DLD1 (cell line): ENCODE results near the gene PLSCR3.
"Not testable (repeated sequence)": the region's sequence is repeated elsewhere in the genome, so short reads cannot be mapped to it uniquely, and the experiment has no call there.

Experiments
- in situ Hi-C: cut with HindIII; loops from 2 replicates; pipeline ENCODE4 v1.10.0; 2017; ENCODE audit warnings: low sequenced_read_pairs

Gene PLSCR3

GRCh38 chr17:7382901-7383300, 11.4 kb downstream of the PLSCR3 start:
- in situ Hi-C loops = no loop called here

- in situ Hi-C loops = no loop called here
Measured at GRCh38 chr17:7380855-7381683, 13.3 kb downstream of the PLSCR3 start, which contains the start of gene TNK1. TNK1 (plus strand) TSS chr17:7381089; CDS start chr17:7382927, 1,838 bp downstream.

DNA sequence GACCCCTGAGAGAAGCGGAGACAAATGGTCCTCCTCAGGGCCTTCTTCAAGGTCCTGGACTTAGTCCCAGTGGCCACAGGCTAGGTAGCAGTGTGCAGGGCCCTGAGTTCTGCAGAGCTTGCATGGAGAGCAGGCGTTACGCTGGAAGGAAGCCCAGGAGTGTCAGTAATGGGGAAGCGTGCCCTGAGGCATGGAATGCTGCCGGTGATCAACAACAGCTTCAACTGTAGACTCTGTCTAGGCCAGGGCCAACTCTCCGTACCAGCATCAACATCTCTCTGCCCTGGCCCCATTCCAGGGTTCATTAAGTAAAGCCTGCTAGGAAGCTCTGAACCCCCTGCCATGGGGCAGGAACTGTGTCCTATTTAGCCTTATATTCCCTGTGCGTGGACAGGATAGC, 14.0 kb downstream of the PLSCR3 start:
- in situ Hi-C loops = no loop called here

DNA sequence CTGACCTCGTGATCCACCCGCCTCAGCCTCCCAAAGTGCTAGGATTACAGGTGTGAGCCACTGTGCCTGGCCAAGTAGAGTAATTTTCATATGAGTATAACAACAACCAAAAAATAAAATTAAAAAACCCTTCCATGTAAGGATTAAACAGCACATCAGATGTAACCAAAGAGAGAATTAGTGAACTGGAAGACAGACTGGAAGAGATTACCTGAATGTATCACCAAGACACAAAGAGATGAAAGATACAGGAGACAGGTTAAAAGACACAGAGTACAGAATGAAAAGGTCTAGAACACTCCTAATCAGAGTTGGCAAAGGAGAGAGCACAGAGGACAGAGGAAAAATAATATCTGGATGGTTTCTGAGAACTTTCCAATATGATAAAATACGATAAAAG, 15.2 kb downstream of the PLSCR3 start:
- in situ Hi-C loops = no loop called here

DNA sequence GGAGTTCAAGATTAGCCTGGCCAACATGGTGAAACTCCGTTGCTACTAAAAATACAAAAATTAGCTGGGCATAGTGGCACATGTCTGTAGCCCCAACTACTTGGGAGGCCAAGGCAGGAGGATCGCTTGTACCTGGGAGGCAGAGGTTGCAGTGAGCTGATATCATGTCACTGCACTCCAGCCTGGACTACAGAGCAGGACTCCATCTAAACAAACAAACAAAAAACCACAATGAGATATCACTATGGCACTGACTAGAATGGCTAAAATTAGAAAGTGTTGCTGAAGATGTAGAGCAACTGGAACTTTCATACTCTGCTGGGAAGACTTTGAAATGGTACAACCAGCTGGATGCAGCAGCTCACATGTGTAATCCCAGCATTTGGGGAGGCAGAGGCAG, 20.0 kb downstream of the PLSCR3 start:
- in situ Hi-C loops = no loop called here

DNA sequence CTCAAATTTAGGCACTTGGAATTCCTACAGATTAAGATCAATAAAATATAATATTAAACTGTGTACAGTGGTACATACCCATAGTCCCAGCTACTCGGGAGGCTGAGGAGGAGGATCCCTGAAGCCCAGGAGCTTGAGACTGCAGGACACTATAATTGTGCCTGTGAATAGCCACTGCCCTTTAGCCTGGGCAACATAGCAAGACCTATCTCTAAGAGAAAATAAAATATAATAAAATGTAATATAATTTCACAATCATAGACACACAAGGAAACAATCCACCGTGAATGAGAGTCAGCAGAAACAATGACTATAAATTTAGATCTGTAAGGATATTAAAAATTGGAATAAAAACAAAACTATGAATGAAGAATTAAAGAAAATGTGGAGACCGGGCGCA, 23.5 kb downstream of the PLSCR3 start:
- in situ Hi-C loops = no loop called here

DNA sequence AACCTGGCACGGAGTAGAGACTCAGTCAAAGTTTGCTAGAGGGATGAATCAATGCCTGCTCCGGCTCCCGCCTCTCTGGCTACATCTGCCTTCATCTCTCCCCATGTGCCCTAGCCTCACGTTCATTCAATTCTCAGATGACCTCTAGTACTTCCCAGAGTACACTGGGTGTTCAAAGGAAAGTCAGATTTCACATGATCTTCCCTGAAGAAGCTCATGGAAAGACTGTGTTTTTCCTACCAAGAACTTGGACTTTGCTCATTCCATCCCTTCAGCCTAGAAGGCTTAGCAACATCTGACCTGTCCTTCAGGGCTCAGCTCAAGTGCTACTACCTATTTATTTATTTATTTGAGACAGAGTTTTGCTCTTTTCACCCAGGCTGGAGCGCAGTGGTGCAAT, 24.5 kb downstream of the PLSCR3 start:
- in situ Hi-C loops = no loop called here

DNA sequence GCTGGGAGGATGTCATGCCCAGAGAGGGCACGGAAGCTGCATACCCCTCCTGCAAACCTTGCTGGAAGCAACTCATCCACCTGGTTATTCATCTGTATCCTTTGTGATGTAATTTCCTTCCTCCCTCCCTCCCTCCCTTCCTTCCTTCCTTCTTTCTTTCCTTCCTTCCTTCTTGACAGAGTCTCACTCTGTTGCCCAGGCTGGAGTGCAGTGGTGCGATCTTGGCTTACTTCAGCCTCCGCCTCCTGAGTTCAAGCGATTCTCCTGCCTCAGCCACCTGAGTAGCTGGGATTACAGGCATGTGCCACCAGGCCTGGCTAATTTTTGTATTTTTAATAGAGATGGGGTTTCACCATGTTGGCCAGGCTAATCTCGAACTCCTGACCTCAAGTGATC, 25.7 kb downstream of the PLSCR3 start:
- in situ Hi-C loops = not testable (repeated sequence)

GRCh38 chr17:7367918-7368598, 26.3 kb downstream of the PLSCR3 start:
- in situ Hi-C loops = no loop called here

- in situ Hi-C loops = no loop called here
Measured at GRCh38 chr17:7367083-7367482, 27.2 kb downstream of the PLSCR3 start.

DNA sequence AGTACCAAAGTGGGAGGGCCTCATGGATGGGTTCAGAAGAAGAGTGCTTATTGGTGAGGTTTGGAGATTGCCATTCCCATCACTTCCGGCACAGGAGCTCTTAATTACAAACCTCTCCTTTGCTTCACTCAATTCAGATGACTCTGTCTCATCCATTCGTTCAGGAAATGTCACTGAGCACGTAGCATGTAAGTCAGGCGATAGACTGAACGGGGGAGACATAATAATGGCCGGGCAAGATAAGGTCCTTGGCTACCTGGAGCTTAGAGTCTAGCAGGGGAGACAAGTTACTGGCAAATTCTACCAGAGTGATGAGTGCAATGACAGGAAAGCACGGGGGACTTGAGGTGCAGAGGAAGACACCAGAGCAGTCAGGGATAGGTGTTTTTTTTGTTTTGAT, 28.4 kb downstream of the PLSCR3 start:
- in situ Hi-C loops = not testable (repeated sequence)

GRCh38 chr17:7363311-7363710, 31.0 kb downstream of the PLSCR3 start:
- in situ Hi-C loops = no loop called here

DNA sequence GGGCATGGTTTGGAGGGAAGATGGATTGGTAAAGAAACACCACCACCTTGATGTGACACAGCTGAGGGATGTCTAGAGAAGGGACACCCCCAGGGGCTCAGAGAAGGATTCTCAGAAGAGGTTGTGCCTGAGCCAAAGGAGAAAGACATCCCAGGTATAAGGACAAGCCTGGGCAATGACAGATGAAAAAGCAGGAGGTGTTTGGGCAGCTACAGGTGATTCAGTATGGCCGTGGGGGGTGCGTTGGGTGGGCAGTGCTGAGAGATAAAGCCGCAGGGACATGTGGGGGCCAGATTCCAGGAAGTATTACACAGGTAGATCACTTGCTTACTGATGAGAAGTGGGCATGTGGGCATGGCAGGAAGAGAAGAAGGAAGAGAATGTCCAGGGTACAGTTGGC, 32.4 kb downstream of the PLSCR3 start:
- in situ Hi-C loops = no loop called here

DNA sequence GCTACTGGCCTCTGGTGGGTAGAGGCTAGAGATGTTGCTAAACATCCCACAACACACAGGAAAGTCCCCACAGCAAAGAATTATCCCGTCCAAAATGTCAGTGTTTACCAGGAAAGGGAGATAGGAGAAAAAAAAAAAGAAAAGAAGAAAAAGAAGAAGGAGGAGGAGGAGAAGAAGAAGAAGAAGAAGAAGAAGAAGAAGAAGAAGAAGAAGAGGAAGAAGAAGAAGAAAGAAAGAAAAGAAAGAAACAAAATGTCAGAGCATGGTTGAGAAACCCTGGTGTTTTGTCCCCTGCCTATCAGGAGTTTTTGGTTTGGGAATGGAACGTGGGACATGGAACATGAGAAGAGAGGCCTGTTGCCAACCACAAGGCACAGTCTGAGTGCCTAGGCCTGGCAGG, 36.9 kb downstream of the PLSCR3 start:
- in situ Hi-C loops = no loop called here

- in situ Hi-C loops = no loop called here
Measured at GRCh38 chr17:7356756-7357155, 37.6 kb downstream of the PLSCR3 start.

GRCh38 chr17:7356072-7356549, 38.2 kb downstream of the PLSCR3 start:
- in situ Hi-C loops = no loop called here

GRCh38 chr17:7355573-7355972, 38.8 kb downstream of the PLSCR3 start:
- in situ Hi-C loops = no loop called here

DNA sequence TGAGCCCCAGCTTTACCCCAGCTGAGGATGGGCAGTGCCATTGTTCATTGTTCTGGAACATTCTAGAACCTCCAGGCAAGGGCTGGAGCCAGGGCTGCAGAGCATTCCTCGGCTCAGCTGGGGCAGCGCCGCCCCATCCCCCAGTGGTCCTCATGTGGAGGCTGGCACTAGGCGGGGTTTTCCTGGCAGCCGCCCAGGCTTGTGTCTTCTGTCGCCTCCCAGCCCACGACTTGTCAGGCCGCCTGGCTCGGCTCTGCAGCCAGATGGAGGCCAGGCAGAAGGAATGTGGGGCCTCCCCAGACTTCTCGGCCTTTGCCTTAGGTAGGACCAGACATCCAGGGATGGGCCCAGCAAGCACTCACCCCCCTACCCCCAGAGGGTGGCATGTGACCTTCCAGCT, 39.3 kb downstream of the PLSCR3 start, which contains the start of gene TMEM95:
TSS of gene TMEM95 (plus strand) at position 104 of the 400 bp plus-strand sequence. CDS start at position 153, 49 bp downstream.
- in situ Hi-C loops = no loop called here

DNA sequence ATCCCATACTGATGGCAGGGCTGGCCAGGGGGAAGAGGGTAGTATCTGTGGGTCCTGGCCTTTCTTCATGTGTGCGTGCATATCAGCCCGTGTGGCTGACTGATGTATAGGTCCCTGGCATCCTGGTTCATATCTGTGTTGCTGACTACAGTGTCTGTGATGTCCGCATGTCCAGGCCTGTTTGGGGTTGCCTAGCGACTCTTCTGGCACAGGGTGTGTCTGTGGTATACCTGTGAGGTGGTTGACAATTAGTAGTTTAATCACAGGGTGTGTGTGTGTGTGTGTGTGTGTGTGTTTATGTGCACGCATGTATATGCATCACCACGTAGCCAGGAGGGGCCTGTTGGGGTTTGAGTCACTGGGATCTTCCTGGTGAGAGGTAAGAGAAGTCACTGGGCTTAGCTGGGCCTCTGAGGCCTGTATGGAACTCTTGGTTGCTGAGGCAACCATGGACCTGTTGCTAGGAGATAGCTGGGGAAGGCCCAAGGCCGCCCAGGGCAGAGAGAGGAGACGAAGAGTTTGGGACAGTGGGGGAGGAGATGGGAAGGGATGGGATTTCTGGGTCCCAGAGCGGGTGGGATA, 40.0 kb downstream of the PLSCR3 start:
- in situ Hi-C loops = no loop called here

DNA sequence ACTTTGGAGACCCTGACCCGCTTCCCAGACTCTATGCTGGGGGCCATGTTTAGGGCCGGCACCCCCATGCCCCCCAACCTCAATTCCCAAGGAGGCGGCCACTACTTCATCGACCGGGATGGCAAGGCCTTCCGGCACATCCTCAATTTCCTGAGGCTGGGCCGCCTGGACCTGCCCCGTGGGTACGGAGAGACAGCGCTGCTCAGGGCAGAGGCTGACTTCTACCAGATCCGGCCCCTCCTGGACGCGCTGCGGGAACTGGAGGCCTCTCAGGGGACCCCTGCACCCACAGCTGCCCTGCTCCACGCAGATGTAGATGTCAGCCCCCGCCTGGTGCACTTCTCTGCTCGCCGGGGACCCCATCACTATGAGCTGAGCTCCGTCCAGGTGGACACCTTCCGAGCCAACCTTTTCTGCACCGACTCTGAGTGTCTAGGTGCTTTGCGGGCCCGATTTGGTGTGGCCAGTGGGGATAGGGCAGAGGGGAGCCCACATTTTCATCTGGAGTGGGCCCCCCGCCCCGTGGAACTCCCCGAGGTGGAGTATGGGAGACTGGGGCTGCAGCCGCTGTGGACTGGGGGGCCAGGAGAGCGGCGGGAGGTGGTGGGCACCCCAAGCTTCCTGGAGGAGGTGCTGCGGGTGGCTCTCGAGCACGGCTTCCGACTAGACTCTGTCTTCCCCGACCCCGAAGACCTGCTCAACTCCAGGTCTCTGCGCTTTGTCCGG, 41.3 kb downstream of the PLSCR3 start:
- in situ Hi-C loops = no loop called here

GRCh38 chr17:7352503-7352889, 41.8 kb downstream of the PLSCR3 start:
- in situ Hi-C loops = no loop called here
